Smooth muscle cell (in vitro differentiated cells): ENCODE data around the gene OPCML. TPM values are rescaled to one million over a fixed set of nuclear protein-coding genes. Genes with fewer than 3 reads are reported as not detected.

Experiments used
- DNase-seq: peaks from one replicate; lab custom pipeline; 2025; ENCODE audit not compliant: unreplicated experiment; lab: John Stamatoyannopoulos, UW
- H2AFZ ChIP-seq: fragments of 200-600 bp; sonication (generic); 2 replicates; pipeline ENCODE4 v1.6.0; 2016; ENCODE audit warnings: antibody characterized with exemption, low read depth, mild to moderate bottlenecking
- H3F3A ChIP-seq: fragments of 200-600 bp; sonication (generic); 2 replicates; pipeline ENCODE4 v1.6.0; 2017; ENCODE audit warnings: antibody characterized with exemption, low read depth
- H3K27ac ChIP-seq: fragments of 200-600 bp; sonication (generic); 2 replicates; pipeline ENCODE4 v1.5.1; 2016; ENCODE audit warnings: low read depth, mild to moderate bottlenecking
- H3K27me3 ChIP-seq: fragments of 200-600 bp; sonication (generic); 2 replicates; pipeline ENCODE4 v1.6.1; 2016; ENCODE audit warnings: low read depth, mild to moderate bottlenecking
- H3K36me3 ChIP-seq: fragments of 200-600 bp; sonication (generic); 2 replicates; pipeline ENCODE4 v1.5.1; 2016; ENCODE audit warnings: low read depth
- H3K4me1 ChIP-seq: fragments of 200-600 bp; sonication (generic); 2 replicates; pipeline ENCODE4 v1.5.1; 2016; ENCODE audit warnings: low read depth
- H3K4me2 ChIP-seq: fragments of 200-600 bp; sonication (generic); 2 replicates; pipeline ENCODE4 v1.6.0; 2016; ENCODE audit warnings: mild to moderate bottlenecking
- H3K4me3 ChIP-seq: fragments of 200-600 bp; sonication (generic); 2 replicates; pipeline ENCODE4 v1.5.1; 2016; ENCODE audit warnings: mild to moderate bottlenecking
- H3K79me2 ChIP-seq: fragments of 200-600 bp; sonication (generic); 2 replicates; pipeline ENCODE4 v1.6.0; 2016; ENCODE audit warnings: low read depth, mild to moderate bottlenecking
- H3K9ac ChIP-seq: fragments of 200-600 bp; sonication (generic); 2 replicates; pipeline ENCODE4 v1.6.0; 2016; ENCODE audit warnings: low read depth
- H3K9me3 ChIP-seq: fragments of 200-600 bp; sonication (generic); replicated peaks from 2 replicates; pipeline ENCODE4 v1.5.1; 2016; ENCODE audit warnings: low read depth
- H4K20me1 ChIP-seq: fragments of 200-600 bp; sonication (generic); 2 replicates; pipeline ENCODE4 v1.6.0; 2016; ENCODE audit warnings: low read depth
- CTCF ChIP-seq: fragments of 200-600 bp; sonication (generic); IDR thresholded peaks from 2 replicates; pipeline ENCODE4 v1.5.1; 2017; ENCODE audit warnings: borderline replicate concordance, mild to moderate bottlenecking, antibody characterized with exemption; ENCODE audit not compliant: insufficient read depth, poor library complexity, severe bottlenecking
- WGBS: methylation state at CpG from one replicate; pipeline ENCODE4 v1.1.7; 2016; ENCODE audit warnings: low lambda C conversion rate; 5-methylcytosine and 5-hydroxymethylcytosine counted together
- polyA plus RNA-seq: library from polyadenylated mRNA; unstranded; fragments of >200 nt; fragmentation: Nextera tagmentation; extraction: Ambion mirVana; gene quantifications from 2 replicates; pipeline ENCODE4 v1.2.1, GENCODE V29; 2016
- total RNA-seq: library from RNA; depleted of rRNA; stranded (reverse); fragments of >200 nt; gene quantifications from 2 replicates; pipeline ENCODE4 v1.2.3, GENCODE V29; 2014

The OPCML gene
- total and polyA plus RNA-seq, 2 experiments from 2014 or later = 0.42 to 0.58 TPM

GRCh38 chr11:132742929-132743328 is 789.4 kb downstream of the OPCML start:
- no peak for TF ChIP-seq CTCF
- H3F3A ChIP-seq = no peaks in the 10 kb centered on the region
- H3K4me2 ChIP-seq = no peak overlapping the region
- 87% methylated on average over 6 of the region's 6 CpGs for WGBS
- no peaks in the 10 kb centered on the region for H3K27me3 ChIP-seq
- no peaks in the 10 kb centered on the region for H3K4me1 ChIP-seq
- no peak overlapping the region for H3K4me3 ChIP-seq
- no peaks in the 10 kb centered on the region for H3K79me2 ChIP-seq
- DNase-seq = no peak
- H3K36me3 ChIP-seq = no peaks in the 10 kb centered on the region
- H4K20me1 ChIP-seq = no peaks in the 10 kb centered on the region
- no peak overlapping the region for H3K9ac ChIP-seq
- H2AFZ ChIP-seq = no peak overlapping the region
- no peaks in the 10 kb centered on the region for H3K9me3 ChIP-seq
- H3K27ac ChIP-seq = no peak overlapping the region

- Histone ChIP-seq H3K36me3 (no peaks in the 10 kb centered on the region), H3K4me3 (no peak overlapping the region), H3K79me2 (no peaks in the 10 kb centered on the region), H3K27me3 (no peaks in the 10 kb centered on the region), H3K9me3 (no peaks in the 10 kb centered on the region), H3K9ac (peak overlapping the region; percentile 73), H3F3A (no peaks in the 10 kb centered on the region), H2AFZ (no peak overlapping the region), H4K20me1 (no peaks in the 10 kb centered on the region), H3K4me1 (no peaks in the 10 kb centered on the region), H3K4me2 (peak overlapping the region; percentile 39), H3K27ac (peak overlapping the region; percentile 96)
- no peak for DNase-seq
- no peak for TF ChIP-seq CTCF
- 23% methylated on average over 2 of the region's 2 CpGs for WGBS
These were observed 798.1 kb downstream of the OPCML start for GRCh38 chr11:132734217-132734616.

GRCh38 chr11:132728026-132728425 is 804.3 kb downstream of the OPCML start:
- no peaks in the 10 kb centered on the region for H3K4me1 ChIP-seq
- H3K4me2 ChIP-seq = no peak overlapping the region
- no peak overlapping the region for H2AFZ ChIP-seq
- no peaks in the 10 kb centered on the region for H3K79me2 ChIP-seq
- H3K9ac ChIP-seq = no peak overlapping the region
- WGBS = 89% methylated on average over 14 of the region's 14 CpGs
- no peak overlapping the region for H3K27ac ChIP-seq
- TF ChIP-seq CTCF = no peak
- no peaks in the 10 kb centered on the region for H4K20me1 ChIP-seq
- DNase-seq = no peak
- no peaks in the 10 kb centered on the region for H3F3A ChIP-seq
- no peaks in the 10 kb centered on the region for H3K27me3 ChIP-seq
- H3K9me3 ChIP-seq = no peaks in the 10 kb centered on the region
- no peaks in the 10 kb centered on the region for H3K36me3 ChIP-seq
- no peak overlapping the region for H3K4me3 ChIP-seq

GRCh38 chr11:132721526-132721925 is 810.8 kb downstream of the OPCML start:
- Histone ChIP-seq H3K27me3 (no peaks in the 10 kb centered on the region), H3K9ac (no peak overlapping the region), H4K20me1 (no peaks in the 10 kb centered on the region), H3K9me3 (no peaks in the 10 kb centered on the region), H3K4me2 (no peak overlapping the region), H3K27ac (no peak overlapping the region), H3F3A (no peaks in the 10 kb centered on the region), H2AFZ (no peak overlapping the region), H3K4me1 (no peaks in the 10 kb centered on the region), H3K36me3 (no peaks in the 10 kb centered on the region), H3K4me3 (no peak overlapping the region), H3K79me2 (no peaks in the 10 kb centered on the region)
- DNase-seq = no peak
- 98% methylated on average over 5 of the region's 5 CpGs for WGBS
- TF ChIP-seq CTCF = no peak
